ENCODE results near the gene RAB11FIP4.

DNA sequence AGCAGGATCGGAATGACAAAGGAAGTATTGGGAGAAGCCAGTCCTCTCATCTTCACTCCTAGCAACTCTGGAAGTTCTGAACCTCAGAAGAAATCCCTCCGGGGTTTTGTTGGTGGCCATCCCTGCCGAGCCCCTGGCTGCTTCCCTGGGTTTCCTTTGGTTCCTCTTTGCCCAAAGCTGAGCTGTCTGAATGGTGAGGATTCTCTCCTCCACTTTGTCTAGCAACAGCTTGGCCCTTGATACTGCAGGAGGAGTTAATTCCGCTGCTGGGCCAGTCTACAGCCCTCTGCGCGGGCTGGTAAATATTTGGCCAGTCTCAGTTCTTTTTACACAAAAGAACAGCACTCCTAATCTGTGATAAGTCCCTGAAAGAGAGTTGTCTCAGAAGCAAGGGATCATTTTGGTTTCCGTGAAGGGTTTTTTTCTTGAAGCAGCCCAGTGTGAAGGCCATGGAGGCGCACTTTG, 170.9 kb downstream of the RAB11FIP4 start:
- TF ChIP-seq, protein P1, sequence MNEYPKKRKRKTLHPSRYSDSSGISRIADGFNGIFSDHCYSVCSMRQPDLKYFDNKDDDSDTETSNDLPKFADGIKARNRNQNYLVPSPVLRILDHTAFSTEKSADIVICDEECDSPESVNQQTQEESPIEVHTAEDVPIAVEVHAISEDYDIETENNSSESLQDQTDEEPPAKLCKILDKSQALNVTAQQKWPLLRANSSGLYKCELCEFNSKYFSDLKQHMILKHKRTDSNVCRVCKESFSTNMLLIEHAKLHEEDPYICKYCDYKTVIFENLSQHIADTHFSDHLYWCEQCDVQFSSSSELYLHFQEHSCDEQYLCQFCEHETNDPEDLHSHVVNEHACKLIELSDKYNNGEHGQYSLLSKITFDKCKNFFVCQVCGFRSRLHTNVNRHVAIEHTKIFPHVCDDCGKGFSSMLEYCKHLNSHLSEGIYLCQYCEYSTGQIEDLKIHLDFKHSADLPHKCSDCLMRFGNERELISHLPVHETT (tag by site-specific recombination; IDR thresholded peaks at IDR 0.05) = no peak
- TF ChIP-seq, protein P2, sequence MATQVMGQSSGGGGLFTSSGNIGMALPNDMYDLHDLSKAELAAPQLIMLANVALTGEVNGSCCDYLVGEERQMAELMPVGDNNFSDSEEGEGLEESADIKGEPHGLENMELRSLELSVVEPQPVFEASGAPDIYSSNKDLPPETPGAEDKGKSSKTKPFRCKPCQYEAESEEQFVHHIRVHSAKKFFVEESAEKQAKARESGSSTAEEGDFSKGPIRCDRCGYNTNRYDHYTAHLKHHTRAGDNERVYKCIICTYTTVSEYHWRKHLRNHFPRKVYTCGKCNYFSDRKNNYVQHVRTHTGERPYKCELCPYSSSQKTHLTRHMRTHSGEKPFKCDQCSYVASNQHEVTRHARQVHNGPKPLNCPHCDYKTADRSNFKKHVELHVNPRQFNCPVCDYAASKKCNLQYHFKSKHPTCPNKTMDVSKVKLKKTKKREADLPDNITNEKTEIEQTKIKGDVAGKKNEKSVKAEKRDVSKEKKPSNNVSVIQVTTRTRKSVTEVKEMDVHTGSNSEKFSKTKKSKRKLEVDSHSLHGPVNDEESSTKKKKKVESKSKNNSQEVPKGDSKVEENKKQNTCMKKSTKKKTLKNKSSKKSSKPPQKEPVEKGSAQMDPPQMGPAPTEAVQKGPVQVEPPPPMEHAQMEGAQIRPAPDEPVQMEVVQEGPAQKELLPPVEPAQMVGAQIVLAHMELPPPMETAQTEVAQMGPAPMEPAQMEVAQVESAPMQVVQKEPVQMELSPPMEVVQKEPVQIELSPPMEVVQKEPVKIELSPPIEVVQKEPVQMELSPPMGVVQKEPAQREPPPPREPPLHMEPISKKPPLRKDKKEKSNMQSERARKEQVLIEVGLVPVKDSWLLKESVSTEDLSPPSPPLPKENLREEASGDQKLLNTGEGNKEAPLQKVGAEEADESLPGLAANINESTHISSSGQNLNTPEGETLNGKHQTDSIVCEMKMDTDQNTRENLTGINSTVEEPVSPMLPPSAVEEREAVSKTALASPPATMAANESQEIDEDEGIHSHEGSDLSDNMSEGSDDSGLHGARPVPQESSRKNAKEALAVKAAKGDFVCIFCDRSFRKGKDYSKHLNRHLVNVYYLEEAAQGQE (tag by site-specific recombination; IDR thresholded peaks at IDR 0.05) = no peak
- TF ChIP-seq, protein P3, sequence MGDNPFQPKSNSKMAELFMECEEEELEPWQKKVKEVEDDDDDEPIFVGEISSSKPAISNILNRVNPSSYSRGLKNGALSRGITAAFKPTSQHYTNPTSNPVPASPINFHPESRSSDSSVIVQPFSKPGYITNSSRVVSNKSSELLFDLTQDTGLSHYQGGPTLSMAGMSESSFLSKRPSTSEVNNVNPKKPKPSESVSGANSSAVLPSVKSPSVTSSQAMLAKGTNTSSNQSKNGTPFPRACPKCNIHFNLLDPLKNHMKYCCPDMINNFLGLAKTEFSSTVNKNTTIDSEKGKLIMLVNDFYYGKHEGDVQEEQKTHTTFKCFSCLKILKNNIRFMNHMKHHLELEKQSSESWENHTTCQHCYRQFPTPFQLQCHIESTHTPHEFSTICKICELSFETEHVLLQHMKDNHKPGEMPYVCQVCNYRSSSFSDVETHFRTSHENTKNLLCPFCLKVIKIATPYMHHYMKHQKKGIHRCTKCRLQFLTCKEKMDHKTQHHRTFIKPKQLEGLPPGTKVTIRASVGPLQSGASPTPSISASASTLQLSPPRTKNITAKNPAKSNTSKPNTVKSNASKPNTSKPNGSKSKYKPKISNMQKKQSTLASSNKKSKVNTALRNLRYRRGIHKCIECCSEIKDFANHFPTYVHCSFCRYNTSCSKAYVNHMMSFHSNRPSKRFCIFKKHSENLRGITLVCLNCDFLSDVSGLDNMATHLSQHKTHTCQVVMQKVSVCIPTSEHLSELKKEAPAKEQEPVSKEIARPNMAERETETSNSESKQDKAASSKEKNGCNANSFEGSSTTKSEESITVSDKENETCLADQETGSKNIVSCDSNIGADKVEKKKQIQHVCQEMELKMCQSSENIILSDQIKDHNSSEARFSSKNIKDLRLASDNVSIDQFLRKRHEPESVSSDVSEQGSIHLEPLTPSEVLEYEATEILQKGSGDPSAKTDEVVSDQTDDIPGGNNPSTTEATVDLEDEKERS (tag by site-specific recombination; IDR thresholded peaks at IDR 0.05) = no peak
- no peak for TF ChIP-seq ZNF830 (tag by site-specific recombination; IDR thresholded peaks at IDR 0.05; ENCODE audit: low read depth)
- no peak for TF ChIP-seq YY1 (tag by site-specific recombination; IDR thresholded peaks at IDR 0.05)
- TF ChIP-seq, protein P4, sequence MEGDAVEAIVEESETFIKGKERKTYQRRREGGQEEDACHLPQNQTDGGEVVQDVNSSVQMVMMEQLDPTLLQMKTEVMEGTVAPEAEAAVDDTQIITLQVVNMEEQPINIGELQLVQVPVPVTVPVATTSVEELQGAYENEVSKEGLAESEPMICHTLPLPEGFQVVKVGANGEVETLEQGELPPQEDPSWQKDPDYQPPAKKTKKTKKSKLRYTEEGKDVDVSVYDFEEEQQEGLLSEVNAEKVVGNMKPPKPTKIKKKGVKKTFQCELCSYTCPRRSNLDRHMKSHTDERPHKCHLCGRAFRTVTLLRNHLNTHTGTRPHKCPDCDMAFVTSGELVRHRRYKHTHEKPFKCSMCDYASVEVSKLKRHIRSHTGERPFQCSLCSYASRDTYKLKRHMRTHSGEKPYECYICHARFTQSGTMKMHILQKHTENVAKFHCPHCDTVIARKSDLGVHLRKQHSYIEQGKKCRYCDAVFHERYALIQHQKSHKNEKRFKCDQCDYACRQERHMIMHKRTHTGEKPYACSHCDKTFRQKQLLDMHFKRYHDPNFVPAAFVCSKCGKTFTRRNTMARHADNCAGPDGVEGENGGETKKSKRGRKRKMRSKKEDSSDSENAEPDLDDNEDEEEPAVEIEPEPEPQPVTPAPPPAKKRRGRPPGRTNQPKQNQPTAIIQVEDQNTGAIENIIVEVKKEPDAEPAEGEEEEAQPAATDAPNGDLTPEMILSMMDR (tag by site-specific recombination; IDR thresholded peaks at IDR 0.05) = no peak
- TF ChIP-seq ZNF571 (tag by site-specific recombination; IDR thresholded peaks at IDR 0.05) = no peak
- TF ChIP-seq, protein P5, sequence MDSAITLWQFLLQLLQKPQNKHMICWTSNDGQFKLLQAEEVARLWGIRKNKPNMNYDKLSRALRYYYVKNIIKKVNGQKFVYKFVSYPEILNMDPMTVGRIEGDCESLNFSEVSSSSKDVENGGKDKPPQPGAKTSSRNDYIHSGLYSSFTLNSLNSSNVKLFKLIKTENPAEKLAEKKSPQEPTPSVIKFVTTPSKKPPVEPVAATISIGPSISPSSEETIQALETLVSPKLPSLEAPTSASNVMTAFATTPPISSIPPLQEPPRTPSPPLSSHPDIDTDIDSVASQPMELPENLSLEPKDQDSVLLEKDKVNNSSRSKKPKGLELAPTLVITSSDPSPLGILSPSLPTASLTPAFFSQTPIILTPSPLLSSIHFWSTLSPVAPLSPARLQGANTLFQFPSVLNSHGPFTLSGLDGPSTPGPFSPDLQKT (IDR thresholded peaks at IDR 0.05; ENCODE audit: borderline replicate concordance, low read depth, low read length) = no peak

Measured in HEK293 (cell line).